Panc1 (cell line): ENCODE data around the gene SPCS3.

Experiments
- POLR2AphosphoS5 ChIP-seq: IDR thresholded peaks from 2 replicates; pipeline ENCODE4 v1.6.1; 2012; ENCODE audit warnings: mild to moderate bottlenecking, low read depth, low read length, moderate library complexity
- TF ChIP-seq, protein P1 (sequence below): fragments of 450-650 bp; IDR thresholded peaks from 2 replicates; pipeline ENCODE4 v1.5.1; 2017; ENCODE audit warnings: mild to moderate bottlenecking

DNA sequence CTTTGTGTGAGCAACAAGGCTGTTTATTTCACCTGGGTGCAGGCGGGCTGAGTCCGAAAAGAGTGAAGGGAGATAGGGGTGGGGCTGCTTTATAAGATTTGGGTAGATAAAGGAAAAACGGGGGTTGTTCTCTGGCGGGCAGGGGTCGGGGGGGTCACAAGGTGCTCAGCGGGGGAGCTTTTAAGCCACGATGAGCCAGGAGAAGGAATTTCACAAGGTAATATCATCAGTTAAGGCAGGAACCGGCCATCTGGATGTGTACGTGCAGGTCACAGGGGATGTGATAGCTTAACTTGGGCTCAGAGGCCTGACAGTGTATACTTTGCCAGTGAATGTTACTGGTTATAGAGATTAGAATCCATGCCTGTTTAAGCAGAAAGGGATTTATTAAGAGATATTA is 19.7 kb upstream of the SPCS3 start:
- TF ChIP-seq, protein P1, sequence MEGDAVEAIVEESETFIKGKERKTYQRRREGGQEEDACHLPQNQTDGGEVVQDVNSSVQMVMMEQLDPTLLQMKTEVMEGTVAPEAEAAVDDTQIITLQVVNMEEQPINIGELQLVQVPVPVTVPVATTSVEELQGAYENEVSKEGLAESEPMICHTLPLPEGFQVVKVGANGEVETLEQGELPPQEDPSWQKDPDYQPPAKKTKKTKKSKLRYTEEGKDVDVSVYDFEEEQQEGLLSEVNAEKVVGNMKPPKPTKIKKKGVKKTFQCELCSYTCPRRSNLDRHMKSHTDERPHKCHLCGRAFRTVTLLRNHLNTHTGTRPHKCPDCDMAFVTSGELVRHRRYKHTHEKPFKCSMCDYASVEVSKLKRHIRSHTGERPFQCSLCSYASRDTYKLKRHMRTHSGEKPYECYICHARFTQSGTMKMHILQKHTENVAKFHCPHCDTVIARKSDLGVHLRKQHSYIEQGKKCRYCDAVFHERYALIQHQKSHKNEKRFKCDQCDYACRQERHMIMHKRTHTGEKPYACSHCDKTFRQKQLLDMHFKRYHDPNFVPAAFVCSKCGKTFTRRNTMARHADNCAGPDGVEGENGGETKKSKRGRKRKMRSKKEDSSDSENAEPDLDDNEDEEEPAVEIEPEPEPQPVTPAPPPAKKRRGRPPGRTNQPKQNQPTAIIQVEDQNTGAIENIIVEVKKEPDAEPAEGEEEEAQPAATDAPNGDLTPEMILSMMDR, result no peak
- TF ChIP-seq POLR2AphosphoS5, result no peak
